Skeletal muscle tissue (tissue), 4 donors: ENCODE data around the gene AUTS2. TPM values are rescaled to one million over a fixed set of nuclear protein-coding genes. Genes with fewer than 3 reads are reported as not detected.

Experiments
- H3K27ac ChIP-seq: one replicate; pipeline ENCODE4 v1.7.0; 2013; ENCODE audit warnings: mild to moderate bottlenecking, low read depth, low read length, inconsistent platforms
- H3K27me3 ChIP-seq, 3 donors: one replicate each; pipeline ENCODE4 v1.7.0; 2013; ENCODE audit warnings: low read length in 3 of 3; ENCODE audit not compliant: control insufficient read depth in 3 of 3, insufficient read depth in 3 of 3
- H3K36me3 ChIP-seq, 3 donors: one replicate each; pipeline ENCODE4 v1.7.0; 2013; ENCODE audit warnings: low read length in 3 of 3; ENCODE audit not compliant: control insufficient read depth in 3 of 3, insufficient read depth in 3 of 3
- H3K4me1 ChIP-seq, 3 donors: one replicate each; pipeline ENCODE4 v1.7.0; 2013; ENCODE audit warnings: low read length in 3 of 3, mild to moderate bottlenecking in 3 of 3; ENCODE audit not compliant: control insufficient read depth in 3 of 3, insufficient read depth in 3 of 3
- H3K4me3 ChIP-seq, 3 donors: one replicate each; pipeline ENCODE4 v1.7.0; 2013; ENCODE audit warnings: low read length in 3 of 3
- H3K9ac ChIP-seq, 3 donors: one replicate each; pipeline ENCODE4 v1.7.0; 2013; ENCODE audit warnings: low read length in 3 of 3, mild to moderate bottlenecking in 3 of 3, moderate library complexity in 2 of 3, low read depth in 1 of 3
- H3K9me3 ChIP-seq, 3 donors: one replicate each; pipeline ENCODE4 v1.7.0; 2013; ENCODE audit warnings: low read length in 3 of 3; ENCODE audit not compliant: control insufficient read depth in 3 of 3
- total RNA-seq: library from RNA; depleted of rRNA; stranded (reverse); fragments of >200 nt; gene quantifications from one replicate; pipeline ENCODE4 v1.2.3, GENCODE V29; 2014
- donor health status: Osteomylitis.

AUTS2 gene
- total RNA-seq, 1 donor from 2014 or later, result 43.3 TPM

- Histone ChIP-seq H3K4me1 (no peaks in the 10 kb centered on the region), H3K9me3 (no peaks in the 10 kb centered on the region), H3K9ac (no peak overlapping the region), H3K27ac (no peak overlapping the region), H3K27me3 (no peaks in the 10 kb centered on the region), H3K36me3 (no peaks in the 10 kb centered on the region), H3K4me3 (no peak overlapping the region)
Observed at GRCh38 chr7:70008466-70008865, 410.2 kb downstream of the AUTS2 start.

- Histone ChIP-seq H3K27ac (no peak overlapping the region), H3K4me3 (no peak overlapping the region), H3K27me3 (no peaks in the 10 kb centered on the region), H3K9me3 (no peaks in the 10 kb centered on the region), H3K4me1 (no peaks in the 10 kb centered on the region), H3K36me3 (no peaks in the 10 kb centered on the region), H3K9ac (no peak overlapping the region)
Observed at GRCh38 chr7:70014472-70015177, 416.4 kb downstream of the AUTS2 start.

- no peaks in the 10 kb centered on the region for H3K36me3 ChIP-seq
- H3K4me1 ChIP-seq, result no peaks in the 10 kb centered on the region
- H3K9ac ChIP-seq, result no peak overlapping the region
- H3K9me3 ChIP-seq, result no peaks in the 10 kb centered on the region
- no peaks in the 10 kb centered on the region for H3K27me3 ChIP-seq
- no peak overlapping the region for H3K27ac ChIP-seq
- no peak overlapping the region for H3K4me3 ChIP-seq
Observed at GRCh38 chr7:70015353-70015752, 417.1 kb downstream of the AUTS2 start.

GRCh38 chr7:70016044-70016770 lies 417.9 kb downstream of the AUTS2 start:
- no peak overlapping the region for H3K27ac ChIP-seq
- H3K36me3 ChIP-seq, result no peaks in the 10 kb centered on the region
- no peaks in the 10 kb centered on the region for H3K27me3 ChIP-seq
- no peaks in the 10 kb centered on the region for H3K9me3 ChIP-seq
- H3K4me3 ChIP-seq, result no peak overlapping the region
- no peak overlapping the region for H3K9ac ChIP-seq
- no peaks in the 10 kb centered on the region for H3K4me1 ChIP-seq

- Histone ChIP-seq H3K4me1 (no peaks in the 10 kb centered on the region), H3K27me3 (no peaks in the 10 kb centered on the region), H3K27ac (no peak overlapping the region), H3K9ac (no peak overlapping the region), H3K36me3 (no peaks in the 10 kb centered on the region), H3K9me3 (no peaks in the 10 kb centered on the region), H3K4me3 (no peak overlapping the region)
Observed at GRCh38 chr7:70017357-70017756, 419.1 kb downstream of the AUTS2 start.

GRCh38 chr7:70018700-70019099 lies 420.4 kb downstream of the AUTS2 start:
- H3K9me3 ChIP-seq, result no peaks in the 10 kb centered on the region
- H3K36me3 ChIP-seq, result no peaks in the 10 kb centered on the region
- H3K27ac ChIP-seq, result no peak overlapping the region
- H3K9ac ChIP-seq, result no peak overlapping the region
- H3K4me1 ChIP-seq, result no peaks in the 10 kb centered on the region
- H3K4me3 ChIP-seq, result no peak overlapping the region
- no peaks in the 10 kb centered on the region for H3K27me3 ChIP-seq

- H3K27ac ChIP-seq, result no peak overlapping the region
- H3K27me3 ChIP-seq, result no peaks in the 10 kb centered on the region
- H3K9ac ChIP-seq, result no peak overlapping the region
- H3K4me3 ChIP-seq, result no peak overlapping the region
- H3K4me1 ChIP-seq, result peaks cover 0 to 6% (median 4%) of the 10 kb centered on the region in 3 donors
- H3K36me3 ChIP-seq, result no peaks in the 10 kb centered on the region
- no peaks in the 10 kb centered on the region for H3K9me3 ChIP-seq
Observed at GRCh38 chr7:70027867-70028266, 429.6 kb downstream of the AUTS2 start.

- Histone ChIP-seq H3K27ac (no peak overlapping the region), H3K27me3 (no peaks in the 10 kb centered on the region), H3K9ac (no peak overlapping the region), H3K4me3 (no peak overlapping the region), H3K4me1 (peaks cover 0 to 6% (median 4%) of the 10 kb centered on the region in 3 donors), H3K36me3 (no peaks in the 10 kb centered on the region), H3K9me3 (no peaks in the 10 kb centered on the region)
Observed at GRCh38 chr7:70028620-70029019, 430.3 kb downstream of the AUTS2 start.

- no peaks in the 10 kb centered on the region for H3K27me3 ChIP-seq
- H3K36me3 ChIP-seq, result no peaks in the 10 kb centered on the region
- H3K4me1 ChIP-seq, result peaks cover 0 to 6% (median 4%) of the 10 kb centered on the region in 3 donors
- no peaks in the 10 kb centered on the region for H3K9me3 ChIP-seq
- no peak overlapping the region for H3K9ac ChIP-seq
- no peak overlapping the region for H3K4me3 ChIP-seq
- no peak overlapping the region for H3K27ac ChIP-seq
Observed at GRCh38 chr7:70029993-70030392, 431.7 kb downstream of the AUTS2 start.

- Histone ChIP-seq H3K9me3 (no peaks in the 10 kb centered on the region), H3K27me3 (no peaks in the 10 kb centered on the region), H3K4me1 (peaks cover 0 to 5% (median 4%) of the 10 kb centered on the region in 3 donors), H3K4me3 (no peak overlapping the region), H3K27ac (no peak overlapping the region), H3K9ac (no peak overlapping the region), H3K36me3 (no peaks in the 10 kb centered on the region)
Observed at GRCh38 chr7:70030745-70031144, 432.5 kb downstream of the AUTS2 start.
